ENCODE results near the gene DIO3.

DIO3 gene

GRCh38 chr14:101588990-101589389, 27.7 kb downstream of the DIO3 start:
- H3K4me1 Mint-ChIP-seq = peaks cover 36% of the 10 kb centered on the region

DNA sequence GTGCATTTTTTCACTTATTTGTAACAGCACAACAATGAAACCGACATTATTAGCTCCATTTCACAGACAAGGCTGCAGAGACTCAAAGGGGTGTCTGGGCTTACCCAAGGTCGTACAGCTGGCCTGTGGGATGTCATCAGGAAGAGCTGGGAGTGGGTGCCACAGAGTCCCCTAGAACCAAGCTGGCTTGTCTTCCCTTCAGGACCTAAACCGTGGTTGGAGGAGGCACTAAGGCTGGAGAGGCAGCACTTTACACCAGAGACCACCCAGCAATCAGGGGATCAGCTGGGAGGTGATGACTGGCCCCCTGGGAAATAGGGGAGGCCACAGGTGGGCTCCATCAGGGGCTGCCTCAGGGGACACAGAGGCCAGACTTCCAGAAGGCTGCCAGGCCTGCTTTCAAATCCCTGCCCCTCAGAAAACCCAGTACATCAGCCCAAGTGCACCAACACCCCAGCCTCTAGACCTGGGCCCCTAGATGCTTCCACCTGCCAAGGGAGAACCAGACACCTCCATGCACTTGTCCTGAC, 28.3 kb downstream of the DIO3 start:
- H3K36me3 Mint-ChIP-seq (ENCODE audit: low read depth) = no peaks in the 10 kb centered on the region

More at GRCh38 chr14:101588990-101589389, 27.7 kb downstream of the DIO3 start:
- no peak overlapping the region for H3K4me3 Mint-ChIP-seq
- TF ChIP-seq CTCF (IDR thresholded peaks at IDR 0.05) = no peak
- no peaks in the 10 kb centered on the region for H3K9me3 Mint-ChIP-seq
- H3K27me3 Mint-ChIP-seq (ENCODE audit: low read depth, poor library complexity) = peaks cover 29% of the 10 kb centered on the region
- no peaks in the 10 kb centered on the region for H3K36me3 Mint-ChIP-seq (ENCODE audit: low read depth)
- no peak overlapping the region for H3K27ac Mint-ChIP-seq
- no peak for DNase-seq

DNA sequence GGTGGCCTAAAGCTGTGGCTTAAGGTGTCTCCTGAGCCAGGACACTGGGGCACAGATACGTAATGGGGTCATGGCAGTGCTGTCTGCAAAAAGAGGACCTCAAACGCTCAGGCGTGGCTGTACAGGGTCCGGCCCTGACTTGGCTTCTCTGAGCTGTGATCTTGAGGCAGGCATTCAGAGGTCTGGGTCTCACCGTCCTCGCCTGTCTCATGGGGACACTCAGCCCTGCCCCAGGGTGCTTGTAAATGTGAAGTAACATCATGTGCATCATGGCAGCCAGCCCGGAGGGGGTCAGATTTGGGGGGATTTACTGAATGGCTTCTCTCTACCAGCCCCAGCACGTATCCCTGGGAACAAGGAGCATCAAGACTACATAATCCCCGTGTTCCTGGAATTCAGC, 28.8 kb downstream of the DIO3 start:
- TF ChIP-seq CTCF (IDR thresholded peaks at IDR 0.05) = no peak
- Mint-ChIP-seq H3K36me3 (ENCODE audit: low read depth) (no peaks in the 10 kb centered on the region), H3K4me1 (peaks cover 36% of the 10 kb centered on the region), H3K9me3 (peaks cover 2% of the 10 kb centered on the region), H3K27me3 (ENCODE audit: low read depth, poor library complexity) (peaks cover 33% of the 10 kb centered on the region), H3K4me3 (no peak overlapping the region), H3K27ac (no peak overlapping the region)
- no peak for DNase-seq

More for the DNA sequence above, 28.3 kb downstream of the DIO3 start:
- no peak for TF ChIP-seq CTCF (IDR thresholded peaks at IDR 0.05)
- peaks cover 36% of the 10 kb centered on the region for H3K4me1 Mint-ChIP-seq
- no peak overlapping the region for H3K4me3 Mint-ChIP-seq
- H3K9me3 Mint-ChIP-seq = no peaks in the 10 kb centered on the region
- H3K27me3 Mint-ChIP-seq (ENCODE audit: low read depth, poor library complexity) = peaks cover 31% of the 10 kb centered on the region
- no peak for DNase-seq
- no peak overlapping the region for H3K27ac Mint-ChIP-seq

DNA sequence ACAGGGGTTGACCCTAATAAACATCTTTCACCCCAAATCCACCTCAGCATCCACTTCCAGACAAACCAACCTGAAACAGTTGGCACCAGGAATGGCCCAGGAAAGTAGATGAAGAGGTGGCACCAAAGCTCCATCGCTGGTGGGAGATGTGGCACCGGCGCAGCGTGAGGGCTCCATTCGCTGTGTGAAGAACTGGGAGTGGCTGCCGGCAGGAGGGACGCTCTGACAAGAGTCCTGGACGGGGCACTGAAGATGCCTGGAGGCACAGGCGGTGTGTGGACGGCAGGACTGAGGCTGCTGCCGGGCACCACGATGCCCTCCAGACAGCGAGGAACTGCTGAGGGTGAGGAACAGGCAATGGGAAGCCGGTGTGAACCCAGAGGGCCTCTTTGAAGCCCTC, 29.3 kb downstream of the DIO3 start:
- H3K27ac Mint-ChIP-seq = no peak overlapping the region
- DNase-seq = no peak
- H3K4me3 Mint-ChIP-seq = no peak overlapping the region
- no peaks in the 10 kb centered on the region for H3K36me3 Mint-ChIP-seq (ENCODE audit: low read depth)
- peaks cover 32% of the 10 kb centered on the region for H3K4me1 Mint-ChIP-seq
- H3K9me3 Mint-ChIP-seq = peaks cover 4% of the 10 kb centered on the region
- TF ChIP-seq CTCF (IDR thresholded peaks at IDR 0.05) = no peak
- peaks cover 33% of the 10 kb centered on the region for H3K27me3 Mint-ChIP-seq (ENCODE audit: low read depth, poor library complexity)

- no peak for DNase-seq
- Mint-ChIP-seq H3K4me1 (peaks cover 31% of the 10 kb centered on the region), H3K36me3 (ENCODE audit: low read depth) (no peaks in the 10 kb centered on the region), H3K9me3 (peaks cover 9% of the 10 kb centered on the region), H3K27ac (no peak overlapping the region), H3K27me3 (ENCODE audit: low read depth, poor library complexity) (peaks cover 32% of the 10 kb centered on the region), H3K4me3 (no peak overlapping the region)
- TF ChIP-seq CTCF (IDR thresholded peaks at IDR 0.05) = no peak
Measured at GRCh38 chr14:101591121-101591520, 29.8 kb downstream of the DIO3 start.

DNA sequence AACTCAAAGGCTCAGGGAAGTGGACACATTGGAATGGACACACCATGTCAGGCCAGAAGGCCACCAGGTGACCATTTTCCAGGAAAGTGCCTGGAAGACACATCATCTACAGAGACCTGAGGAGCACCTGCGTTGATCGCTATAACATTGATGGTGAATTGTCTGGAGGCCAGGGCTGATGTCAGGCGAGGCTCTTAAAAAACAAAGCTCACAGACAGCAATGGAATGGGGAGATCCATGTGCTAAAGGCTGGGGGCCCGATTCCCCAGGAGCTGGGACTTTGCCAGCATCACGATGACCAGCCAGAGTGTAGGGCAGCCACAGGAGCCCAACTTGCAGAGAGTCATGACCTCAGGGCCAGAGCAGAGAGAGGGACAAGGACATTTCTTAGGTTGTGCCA, 30.3 kb downstream of the DIO3 start:
- Mint-ChIP-seq H3K27me3 (ENCODE audit: low read depth, poor library complexity) (peaks cover 29% of the 10 kb centered on the region), H3K4me1 (peaks cover 31% of the 10 kb centered on the region), H3K36me3 (ENCODE audit: low read depth) (no peaks in the 10 kb centered on the region), H3K27ac (no peak overlapping the region), H3K9me3 (peaks cover 11% of the 10 kb centered on the region), H3K4me3 (no peak overlapping the region)
- TF ChIP-seq CTCF (IDR thresholded peaks at IDR 0.05) = no peak
- no peak for DNase-seq
